ENCODE measurements around the gene TMEM17. TPM values are rescaled to one million over a fixed set of nuclear protein-coding genes. Genes with fewer than 3 reads are reported as not detected.

The TMEM17 gene
- polyA plus RNA-seq, 1 of the 3 experiments (the other 2 are of a cell fraction): 5.5 TPM

GRCh38 chr2:62469114-62469513 lies 36.9 kb downstream of the TMEM17 start (continued):
- TF ChIP-seq, protein P1, sequence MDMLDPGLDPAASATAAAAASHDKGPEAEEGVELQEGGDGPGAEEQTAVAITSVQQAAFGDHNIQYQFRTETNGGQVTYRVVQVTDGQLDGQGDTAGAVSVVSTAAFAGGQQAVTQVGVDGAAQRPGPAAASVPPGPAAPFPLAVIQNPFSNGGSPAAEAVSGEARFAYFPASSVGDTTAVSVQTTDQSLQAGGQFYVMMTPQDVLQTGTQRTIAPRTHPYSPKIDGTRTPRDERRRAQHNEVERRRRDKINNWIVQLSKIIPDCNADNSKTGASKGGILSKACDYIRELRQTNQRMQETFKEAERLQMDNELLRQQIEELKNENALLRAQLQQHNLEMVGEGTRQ (IDR thresholded peaks at IDR 0.05; ENCODE audit: borderline replicate concordance, low read depth, low read length): no peak
- TF ChIP-seq TAF1 (IDR thresholded peaks at IDR 0.05; ENCODE audit: borderline replicate concordance, low read depth, low read length): no peak

- POLR2A ChIA-PET: no interaction called here
These were observed 38.3 kb downstream of the TMEM17 start for GRCh38 chr2:62467475-62468321.

More at GRCh38 chr2:62467475-62468321, 38.3 kb downstream of the TMEM17 start:
- Histone ChIP-seq H3K4me2 (no peak overlapping the region), H3K9me3 (no peaks in the 10 kb centered on the region), H3K36me3 (replicated peaks in 1 of 2; ENCODE audit: control insufficient read depth in 1 of 2, insufficient read depth in 2 of 2, low read length in 1 of 2) (no peaks in the 10 kb centered on the region), H3K9me2 (no peaks in the 10 kb centered on the region), H2AFZ (ENCODE audit: low read depth) (no peak overlapping the region), H4K20me1 (ENCODE audit: insufficient read depth) (no peaks in the 10 kb centered on the region), H3F3A (replicated peaks; ENCODE audit: insufficient read depth) (no peaks in the 10 kb centered on the region), H3K27me3 (ENCODE audit: insufficient read depth) (no peaks in the 10 kb centered on the region), H3K4me1 (ENCODE audit: control insufficient read depth in 1 of 2, insufficient read depth in 2 of 2, low read depth in 1 of 2, low read length in 1 of 2) (peaks cover 0 to 5% of the 10 kb centered on the region in 2 experiments; a peak in 1 of 4 replicates), H3K9ac (no peak overlapping the region), H3K79me2 (ENCODE audit: insufficient read depth) (no peaks in the 10 kb centered on the region), H3K27ac (ENCODE audit: low read depth in 2 of 2, low read length in 1 of 2) (no peak overlapping the region), H3K4me3 (ENCODE audit: low read depth in 2 of 2, low read length in 1 of 2) (no peak overlapping the region)
- no peak for DNase-seq
- TF ChIP-seq TCF12 (IDR thresholded peaks at IDR 0.05): no peak
- TF ChIP-seq USF1 (IDR thresholded peaks at IDR 0.05; ENCODE audit: borderline replicate concordance, low read depth): no peak
- no peak for TF ChIP-seq TAF1 (IDR thresholded peaks at IDR 0.05; ENCODE audit: borderline replicate concordance, low read depth, low read length)
- TF ChIP-seq, protein P2, sequence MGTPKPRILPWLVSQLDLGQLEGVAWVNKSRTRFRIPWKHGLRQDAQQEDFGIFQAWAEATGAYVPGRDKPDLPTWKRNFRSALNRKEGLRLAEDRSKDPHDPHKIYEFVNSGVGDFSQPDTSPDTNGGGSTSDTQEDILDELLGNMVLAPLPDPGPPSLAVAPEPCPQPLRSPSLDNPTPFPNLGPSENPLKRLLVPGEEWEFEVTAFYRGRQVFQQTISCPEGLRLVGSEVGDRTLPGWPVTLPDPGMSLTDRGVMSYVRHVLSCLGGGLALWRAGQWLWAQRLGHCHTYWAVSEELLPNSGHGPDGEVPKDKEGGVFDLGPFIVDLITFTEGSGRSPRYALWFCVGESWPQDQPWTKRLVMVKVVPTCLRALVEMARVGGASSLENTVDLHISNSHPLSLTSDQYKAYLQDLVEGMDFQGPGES (IDR thresholded peaks at IDR 0.05; ENCODE audit: low read depth, low read length): no peak
- no peak for TF ChIP-seq CTCF (IDR thresholded peaks at IDR 0.05)
- no peak for TF ChIP-seq SIN3A (IDR thresholded peaks at IDR 0.05; ENCODE audit: borderline replicate concordance, low read depth, low read length)
- TF ChIP-seq, protein P3, sequence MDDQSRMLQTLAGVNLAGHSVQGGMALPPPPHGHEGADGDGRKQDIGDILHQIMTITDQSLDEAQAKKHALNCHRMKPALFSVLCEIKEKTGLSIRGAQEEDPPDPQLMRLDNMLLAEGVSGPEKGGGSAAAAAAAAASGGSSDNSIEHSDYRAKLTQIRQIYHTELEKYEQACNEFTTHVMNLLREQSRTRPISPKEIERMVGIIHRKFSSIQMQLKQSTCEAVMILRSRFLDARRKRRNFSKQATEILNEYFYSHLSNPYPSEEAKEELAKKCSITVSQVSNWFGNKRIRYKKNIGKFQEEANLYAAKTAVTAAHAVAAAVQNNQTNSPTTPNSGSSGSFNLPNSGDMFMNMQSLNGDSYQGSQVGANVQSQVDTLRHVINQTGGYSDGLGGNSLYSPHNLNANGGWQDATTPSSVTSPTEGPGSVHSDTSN (IDR thresholded peaks at IDR 0.05): no peak
- no peak for TF ChIP-seq RXRA (IDR thresholded peaks at IDR 0.05; ENCODE audit: borderline replicate concordance, low read depth)
- TF ChIP-seq SMC3 (IDR thresholded peaks at IDR 0.05; ENCODE audit: low read depth, low read length): no peak
- TF ChIP-seq GATA2 (CRISPR knock-in tag; IDR thresholded peaks at IDR 0.05): no peak
- no peak for TF ChIP-seq GABPA (IDR thresholded peaks at IDR 0.05; ENCODE audit: low read depth)
- TF ChIP-seq RFX5 (IDR thresholded peaks at IDR 0.05; ENCODE audit: low read length): no peak
- no peak for TF ChIP-seq NRF1 (IDR thresholded peaks at IDR 0.05; ENCODE audit: low read depth, low read length)
- WGBS (ENCODE audit: low lambda C conversion rate): 87% methylated on average over 8 of the region's 8 CpGs
- CTCF ChIA-PET: interaction anchor here (1.3 to 4.5 kb wide), 5 partner anchors 11 to 320 kb away, joined by 3 to 24 read pairs (median 4); no protein-coding TSS in a partner anchor

All from SK-N-SH (cell line).